Endothelial cell (in vitro differentiated cells): ENCODE data around the gene FGR. TPM values are rescaled to one million over a fixed set of nuclear protein-coding genes. Genes with fewer than 3 reads are reported as not detected.

Source experiments
- DNase-seq: peaks from one replicate; pipeline ENCODE4 v3.0.0; 2021; ENCODE audit warnings: low spot score
- H3K27ac Mint-ChIP-seq: one replicate; pipeline ENCODE4 v1.8.0; 2021; ENCODE audit warnings: mixed read lengths, inconsistent platforms; ENCODE audit not compliant: unreplicated experiment
- H3K27me3 Mint-ChIP-seq: one replicate; pipeline ENCODE4 v1.8.0; 2021; ENCODE audit warnings: mild to moderate bottlenecking, moderate library complexity, mixed read lengths, inconsistent platforms; ENCODE audit not compliant: unreplicated experiment
- H3K36me3 Mint-ChIP-seq: one replicate; pipeline ENCODE4 v1.8.0; 2021; ENCODE audit warnings: mild to moderate bottlenecking, low read depth, mixed read lengths, inconsistent platforms; ENCODE audit not compliant: unreplicated experiment
- H3K4me1 Mint-ChIP-seq: one replicate; pipeline ENCODE4 v1.8.0; 2021; ENCODE audit warnings: mild to moderate bottlenecking, mixed read lengths, inconsistent platforms; ENCODE audit not compliant: unreplicated experiment
- H3K4me3 Mint-ChIP-seq: one replicate; pipeline ENCODE4 v1.8.0; 2021; ENCODE audit warnings: mild to moderate bottlenecking, mixed read lengths, inconsistent platforms; ENCODE audit not compliant: unreplicated experiment
- H3K9me3 Mint-ChIP-seq: one replicate; pipeline ENCODE4 v1.8.0; 2021; ENCODE audit warnings: mixed read lengths, inconsistent platforms; ENCODE audit not compliant: unreplicated experiment
- CTCF ChIP-seq: fragments of 200-600 bp; sonication (generic); IDR thresholded peaks from one replicate; pipeline ENCODE4 v1.5.0; 2021; ENCODE audit warnings: antibody characterized with exemption; ENCODE audit not compliant: unreplicated experiment
- total RNA-seq: library from RNA; stranded (reverse); fragmentation: NEBNext Ultra II Directional; extraction: Animal tissue kit (Norgen Biotek cat#: 25700); gene quantifications from one replicate; pipeline ENCODE4 v1.2.1, GENCODE V29; 2021; ENCODE audit not compliant: unreplicated experiment

Gene FGR
- total RNA-seq, 1 donor from 2014 or later = 0.46 TPM

DNA sequence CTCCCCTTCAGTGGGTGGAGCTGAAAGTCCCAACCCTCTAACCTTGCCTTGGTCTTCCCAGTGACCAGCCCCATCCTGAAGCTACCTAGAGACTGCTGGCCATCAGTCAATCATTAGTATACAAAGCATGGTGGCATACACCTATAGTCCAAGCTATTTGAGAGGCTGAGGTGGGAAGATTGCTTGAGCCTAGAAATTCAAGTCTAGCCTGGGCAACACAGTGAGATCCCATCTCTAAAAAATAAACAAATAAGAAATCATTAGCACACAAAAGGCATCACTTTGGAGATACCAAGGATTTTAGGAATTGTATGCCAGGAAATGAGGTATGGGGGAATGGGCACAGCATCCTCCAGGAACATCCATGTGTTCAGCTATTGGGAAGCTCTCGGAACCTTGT, 41.4 kb upstream of the FGR start:
- Mint-ChIP-seq H3K4me3 (no peak overlapping the region), H3K27me3 (peaks cover 1% of the 10 kb centered on the region), H3K9me3 (peaks cover 3% of the 10 kb centered on the region), H3K36me3 (peaks cover 9% of the 10 kb centered on the region), H3K27ac (no peak overlapping the region), H3K4me1 (peaks cover 10% of the 10 kb centered on the region)
- no peak for TF ChIP-seq CTCF
- no peak for DNase-seq

DNA sequence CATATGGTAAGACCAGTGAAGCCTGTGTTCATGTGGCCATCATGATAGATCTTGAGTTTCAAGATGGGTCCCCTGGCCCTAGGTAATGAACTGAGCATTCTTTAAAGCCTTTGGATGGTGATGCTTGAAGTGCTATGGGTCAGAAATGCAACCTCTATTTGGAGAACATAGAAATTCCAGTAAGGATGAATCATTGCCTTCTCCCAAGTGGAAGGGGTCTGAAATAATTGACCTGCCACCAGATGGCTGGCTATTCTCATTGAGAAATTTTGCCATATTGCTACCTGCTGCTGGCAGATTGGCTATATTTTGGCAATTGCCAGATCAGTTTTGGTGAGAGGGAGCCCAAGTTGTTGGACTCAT, 37.7 kb upstream of the FGR start:
- DNase-seq = no peak
- Mint-ChIP-seq H3K36me3 (no peaks in the 10 kb centered on the region), H3K4me3 (peak overlapping the region; percentile 78), H3K27me3 (peaks cover 1% of the 10 kb centered on the region), H3K4me1 (peaks cover 10% of the 10 kb centered on the region), H3K9me3 (no peaks in the 10 kb centered on the region), H3K27ac (no peak overlapping the region)
- TF ChIP-seq CTCF = no peak

GRCh38 chr1:27671964-27672749, 37.2 kb upstream of the FGR start, which contains the start of gene IFI6:
IFI6 (minus strand) TSS chr1:27672192; CDS start chr1:27669314, 2,878 bp downstream.
- Mint-ChIP-seq H3K27me3 (peaks cover 1% of the 10 kb centered on the region), H3K27ac (peak within 1 kb of the TSS; percentile 80), H3K4me3 (peak within 1 kb of the TSS; percentile 78), H3K4me1 (peaks cover 10% of the 10 kb centered on the region), H3K9me3 (no peaks in the 10 kb centered on the region), H3K36me3 (no peaks in the 10 kb centered on the region)
- no peak for TF ChIP-seq CTCF
- DNase-seq = peak; percentile 70

GRCh38 chr1:27669876-27670275, 34.9 kb upstream of the FGR start:
- no peaks in the 10 kb centered on the region for H3K9me3 Mint-ChIP-seq
- H3K36me3 Mint-ChIP-seq = no peaks in the 10 kb centered on the region
- H3K27ac Mint-ChIP-seq = no peak overlapping the region
- no peak for DNase-seq
- H3K27me3 Mint-ChIP-seq = peaks cover 1% of the 10 kb centered on the region
- H3K4me3 Mint-ChIP-seq = no peak overlapping the region
- H3K4me1 Mint-ChIP-seq = peaks cover 10% of the 10 kb centered on the region
- no peak for TF ChIP-seq CTCF
